AG10803 (cell line): ENCODE measurements around the gene MPPED2.

Experiments
- DNase-seq: peaks from one replicate; pipeline ENCODE4 v3.0.0; 2010; ENCODE audit warnings: low read depth
- H3K4me3 ChIP-seq: 2 replicates; pipeline ENCODE4 v1.5.1; 2011; ENCODE audit warnings: mild to moderate bottlenecking, low read length, control low read depth
- TF ChIP-seq, protein P1 (sequence below): conservative IDR thresholded peaks from 2 replicates; pipeline ENCODE4 v1.5.1; 2011; ENCODE audit warnings: mild to moderate bottlenecking, low read length, control low read depth, inconsistent platforms

Gene MPPED2

DNA sequence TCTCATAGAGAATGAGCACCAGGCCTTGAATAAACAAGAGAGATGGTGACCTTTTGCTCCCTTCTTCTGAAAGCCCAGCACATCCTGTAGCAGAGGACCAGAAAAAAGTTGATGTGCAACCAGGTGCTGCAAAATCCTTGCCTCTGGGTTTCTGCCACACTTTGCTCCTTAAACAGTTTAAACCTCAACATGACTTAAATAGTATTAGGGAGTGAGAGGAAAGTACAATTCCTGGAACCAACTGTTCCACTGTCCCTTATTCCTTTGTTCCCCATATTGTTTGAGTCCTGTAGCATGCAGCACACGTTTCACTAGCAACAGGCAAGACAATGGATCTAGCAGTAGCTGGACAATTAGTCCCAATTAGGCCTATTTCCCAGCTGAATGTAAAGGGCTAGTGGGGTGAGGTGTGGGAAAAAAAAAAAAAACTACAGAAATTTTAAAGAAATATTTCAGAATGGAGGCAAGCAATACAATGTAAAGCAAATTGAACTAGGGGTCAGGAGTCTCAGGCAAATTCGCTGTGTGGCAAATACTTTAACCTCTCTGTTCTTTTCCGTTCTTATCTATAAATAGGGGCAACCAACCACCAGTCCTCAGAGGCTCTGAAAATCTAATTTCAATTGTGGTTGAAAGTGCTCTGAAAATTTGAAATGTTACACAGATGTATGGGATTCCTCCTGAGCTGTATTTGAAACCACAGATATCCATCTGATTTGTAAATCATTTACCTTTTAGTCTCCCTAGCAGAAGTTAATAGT is 6.6 kb downstream of the MPPED2 start:
- TF ChIP-seq, protein P1, sequence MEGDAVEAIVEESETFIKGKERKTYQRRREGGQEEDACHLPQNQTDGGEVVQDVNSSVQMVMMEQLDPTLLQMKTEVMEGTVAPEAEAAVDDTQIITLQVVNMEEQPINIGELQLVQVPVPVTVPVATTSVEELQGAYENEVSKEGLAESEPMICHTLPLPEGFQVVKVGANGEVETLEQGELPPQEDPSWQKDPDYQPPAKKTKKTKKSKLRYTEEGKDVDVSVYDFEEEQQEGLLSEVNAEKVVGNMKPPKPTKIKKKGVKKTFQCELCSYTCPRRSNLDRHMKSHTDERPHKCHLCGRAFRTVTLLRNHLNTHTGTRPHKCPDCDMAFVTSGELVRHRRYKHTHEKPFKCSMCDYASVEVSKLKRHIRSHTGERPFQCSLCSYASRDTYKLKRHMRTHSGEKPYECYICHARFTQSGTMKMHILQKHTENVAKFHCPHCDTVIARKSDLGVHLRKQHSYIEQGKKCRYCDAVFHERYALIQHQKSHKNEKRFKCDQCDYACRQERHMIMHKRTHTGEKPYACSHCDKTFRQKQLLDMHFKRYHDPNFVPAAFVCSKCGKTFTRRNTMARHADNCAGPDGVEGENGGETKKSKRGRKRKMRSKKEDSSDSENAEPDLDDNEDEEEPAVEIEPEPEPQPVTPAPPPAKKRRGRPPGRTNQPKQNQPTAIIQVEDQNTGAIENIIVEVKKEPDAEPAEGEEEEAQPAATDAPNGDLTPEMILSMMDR, result no peak
- no peak for DNase-seq
- H3K4me3 ChIP-seq, result no peak overlapping the region

DNA sequence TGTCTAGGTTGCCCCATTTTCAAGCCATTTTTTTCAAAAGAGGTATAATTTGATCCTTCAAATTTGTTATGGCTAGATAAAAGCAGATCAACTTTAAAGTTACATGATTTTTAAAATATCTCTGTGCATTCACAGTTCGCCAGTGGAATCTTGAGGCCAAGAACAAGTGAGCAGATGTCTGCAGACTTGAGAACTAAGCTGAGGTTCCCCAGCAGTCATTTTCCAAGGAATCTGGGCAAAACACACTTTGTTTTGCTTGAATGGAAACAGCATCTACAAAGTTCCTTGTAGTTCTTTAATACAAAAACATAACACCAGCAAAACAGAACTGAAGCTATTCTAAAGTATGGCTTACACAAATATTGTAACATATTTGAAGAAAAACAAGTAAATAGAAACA is 7.7 kb downstream of the MPPED2 start:
- TF ChIP-seq, protein P1, result no peak
- H3K4me3 ChIP-seq, result no peak overlapping the region
- no peak for DNase-seq

DNA sequence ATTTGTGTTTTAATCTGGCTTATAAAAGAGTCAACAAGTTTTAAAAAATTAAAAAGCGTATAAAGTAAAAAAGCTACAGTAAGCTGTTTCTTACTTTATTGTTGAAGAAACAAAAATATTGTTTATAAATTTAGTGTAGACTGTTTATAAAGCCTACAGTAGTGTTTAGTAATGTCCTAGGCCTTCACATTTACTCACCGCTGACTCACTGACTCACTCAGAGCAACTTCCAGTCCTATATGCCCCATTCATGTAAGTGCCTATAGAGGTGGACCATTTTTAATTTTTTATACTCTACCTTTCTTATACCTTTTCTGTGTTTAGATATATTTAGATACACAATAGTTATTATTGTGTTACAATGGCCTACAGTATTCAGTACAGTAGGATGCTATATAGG is 12.2 kb downstream of the MPPED2 start:
- DNase-seq, result no peak
- TF ChIP-seq, protein P1, result no peak
- H3K4me3 ChIP-seq, result no peak overlapping the region

DNA sequence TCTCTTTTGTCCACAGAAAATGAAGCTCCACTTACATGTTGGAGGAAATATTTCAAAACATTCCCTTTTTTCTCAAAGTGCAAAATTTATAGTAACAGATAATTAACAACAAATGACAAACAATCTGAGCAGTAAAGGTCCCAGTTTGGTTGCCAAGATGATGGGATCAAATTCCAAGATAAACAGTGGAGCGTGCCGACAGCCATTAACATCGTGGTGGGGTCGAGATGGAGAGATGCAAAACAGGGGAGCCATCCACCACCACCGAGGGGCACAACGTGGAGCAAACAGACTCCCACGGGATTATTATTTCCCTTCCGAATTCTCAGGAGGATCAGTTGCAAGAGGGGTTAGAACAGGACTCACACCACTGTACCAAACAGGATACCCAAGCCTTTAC is 17.2 kb downstream of the MPPED2 start:
- TF ChIP-seq, protein P1, result no peak
- DNase-seq, result no peak

DNA sequence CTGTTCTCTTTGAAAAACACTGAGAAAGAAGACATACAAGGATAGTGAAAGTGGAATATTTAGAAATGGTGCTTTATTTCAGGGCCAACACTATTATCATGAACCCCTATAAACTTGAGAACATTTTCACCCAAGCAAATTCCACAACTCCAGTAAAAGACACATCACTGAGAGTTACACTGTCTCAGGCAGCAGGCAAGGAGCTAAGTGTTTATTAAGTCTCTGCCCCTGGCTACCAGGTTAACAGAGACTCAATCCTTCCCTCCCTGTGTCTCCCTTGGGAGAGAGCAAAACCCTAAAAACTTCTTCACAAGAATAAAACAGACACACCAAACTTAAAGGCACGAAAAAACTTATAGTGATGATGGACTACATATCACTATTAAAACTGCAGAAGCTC is 18.5 kb downstream of the MPPED2 start:
- no peak overlapping the region for H3K4me3 ChIP-seq
- TF ChIP-seq, protein P1, result no peak
- DNase-seq, result no peak

More for the DNA sequence above, 17.2 kb downstream of the MPPED2 start:
- no peak overlapping the region for H3K4me3 ChIP-seq

DNA sequence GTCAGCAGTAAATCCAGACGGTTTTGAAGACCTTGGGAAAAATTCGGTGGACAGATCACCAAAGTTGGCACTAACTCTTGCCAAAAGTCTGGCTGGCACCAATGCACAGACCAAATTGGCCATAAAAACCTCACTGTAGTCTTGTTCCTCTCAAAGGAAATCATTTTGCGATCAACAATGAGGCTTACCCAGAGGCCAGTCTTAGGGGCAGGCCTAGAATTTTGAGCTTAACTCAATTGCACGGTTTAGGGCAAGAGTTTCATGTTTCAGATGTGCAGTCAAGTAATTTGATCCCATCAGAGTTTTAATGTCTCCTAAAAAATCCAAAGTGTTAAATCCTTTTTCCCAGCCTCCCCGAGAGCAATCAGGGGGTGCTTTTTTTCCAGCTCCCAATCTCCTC is 19.0 kb downstream of the MPPED2 start:
- H3K4me3 ChIP-seq, result no peak overlapping the region
- TF ChIP-seq, protein P1, result no peak
- DNase-seq, result no peak

DNA sequence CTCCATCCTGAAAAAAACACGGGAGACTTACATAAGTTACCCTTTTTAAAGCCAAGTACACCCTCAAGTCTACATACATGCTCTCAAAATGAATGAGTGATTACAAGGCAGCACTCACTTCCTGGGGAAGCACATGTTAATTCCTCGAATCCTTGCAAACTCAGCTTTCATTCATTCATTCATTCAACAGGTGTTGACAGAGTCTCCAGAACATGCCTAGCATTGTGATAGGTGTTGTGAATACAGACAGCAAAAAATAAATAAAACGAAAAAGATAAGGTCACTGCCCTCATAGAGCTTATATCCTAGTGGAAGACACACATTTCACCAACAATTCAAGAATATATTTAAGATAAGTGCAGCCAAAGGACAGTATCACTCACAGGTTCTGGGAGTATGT is 19.7 kb downstream of the MPPED2 start:
- no peak for DNase-seq
- H3K4me3 ChIP-seq, result no peak overlapping the region
- TF ChIP-seq, protein P1, result no peak
